ENCODE results near the gene IL25. TPM values are rescaled to one million over a fixed set of nuclear protein-coding genes. Genes with fewer than 3 reads are reported as not detected.

Gene IL25
- total RNA-seq, 4 donors from 2014 or later: not detected

- in situ Hi-C loops (cut with MboI; ENCODE audit: low pct_ligation_motif_present in 1 of 4, low pct_unique_long_range_greater_than_20kb in 1 of 4, low sequenced_read_pairs in 3 of 4): no loop called here
- Histone ChIP-seq H3K27ac (no peak overlapping the region), H3K4me1 (no peaks in the 10 kb centered on the region), H3K36me3 (no peaks in the 10 kb centered on the region), H3K9me3 (no peaks in the 10 kb centered on the region), H3K4me3 (no peak overlapping the region), H3K27me3 (peaks cover 4% of the 10 kb centered on the region)
- no peak for TF ChIP-seq EP300 (IDR thresholded peaks at IDR 0.05; ENCODE audit: low read depth)
- no peak for TF ChIP-seq POLR2AphosphoS5 (IDR thresholded peaks at IDR 0.05)
- TF ChIP-seq POLR2A (IDR thresholded peaks at IDR 0.05): no peak
- no peak for TF ChIP-seq CTCF (IDR thresholded peaks at IDR 0.05)
- no peak for DNase-seq
- WGBS, 2 donors (ENCODE audit: low coverage in 1 of 2): 49 to 59% methylated on average over 4 to 24 of the region's 25 CpGs
- intact Hi-C loops (cut with DNase I; ENCODE audit: low total_unique reads): no loop called here
Measured at GRCh38 chr14:23402296-23403138, 29.9 kb downstream of the IL25 start.

DNA sequence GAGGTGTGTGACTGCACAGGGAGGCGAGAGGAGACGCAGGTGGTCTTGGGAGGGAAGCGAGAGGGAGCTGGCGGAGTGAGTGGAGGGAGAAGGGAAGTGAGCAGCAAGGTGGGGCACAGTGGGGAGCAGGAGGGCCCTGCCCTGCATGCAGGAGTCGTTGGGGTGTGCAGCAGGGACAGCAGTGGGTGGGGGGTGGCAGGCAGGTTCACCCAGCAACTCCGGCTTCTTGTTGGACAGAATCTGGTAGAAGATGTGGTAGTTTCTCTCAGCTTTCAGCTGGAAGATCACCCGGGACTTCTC, 30.5 kb downstream of the IL25 start:
- intact Hi-C loops (cut with DNase I; ENCODE audit: low total_unique reads) (no loop called here), in situ Hi-C loops (cut with MboI; ENCODE audit: low pct_ligation_motif_present in 1 of 4, low pct_unique_long_range_greater_than_20kb in 1 of 4, low sequenced_read_pairs in 3 of 4) (no loop called here)
- H3K9me3 ChIP-seq: no peaks in the 10 kb centered on the region
- no peaks in the 10 kb centered on the region for H3K4me1 ChIP-seq
- no peak overlapping the region for H3K4me3 ChIP-seq
- peaks cover 4% of the 10 kb centered on the region for H3K27me3 ChIP-seq
- 40 to 42% methylated on average over 4 to 7 of the region's 7 CpGs for WGBS, 2 donors (ENCODE audit: low coverage in 1 of 2)
- H3K27ac ChIP-seq: no peak overlapping the region
- H3K36me3 ChIP-seq: no peaks in the 10 kb centered on the region
- no peak for DNase-seq
- TF ChIP-seq POLR2A (IDR thresholded peaks at IDR 0.05): no peak
- no peak for TF ChIP-seq EP300 (IDR thresholded peaks at IDR 0.05; ENCODE audit: low read depth)
- TF ChIP-seq CTCF (IDR thresholded peaks at IDR 0.05): no peak
- TF ChIP-seq POLR2AphosphoS5 (IDR thresholded peaks at IDR 0.05): no peak

DNA sequence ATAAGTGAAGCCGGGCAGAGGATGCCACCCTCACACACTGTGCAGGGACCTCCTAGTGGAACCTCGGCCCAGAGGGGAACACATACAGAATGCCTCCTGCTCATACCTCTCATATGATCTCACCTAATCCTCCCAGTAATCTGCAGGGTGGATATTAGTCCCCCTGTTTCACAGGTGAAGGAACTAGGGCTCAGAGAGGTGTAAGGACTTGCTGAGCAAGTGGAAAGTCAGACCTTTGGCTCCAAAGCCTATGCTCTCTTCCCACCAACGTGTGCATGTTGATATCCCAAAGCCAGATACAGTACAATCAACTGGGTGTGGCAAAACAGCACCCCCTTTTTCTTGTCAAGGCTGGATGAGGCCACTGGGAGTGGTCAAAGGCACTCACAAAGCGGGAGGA, 31.3 kb downstream of the IL25 start:
- H3K36me3 ChIP-seq: no peaks in the 10 kb centered on the region
- no peaks in the 10 kb centered on the region for H3K9me3 ChIP-seq
- TF ChIP-seq POLR2A (IDR thresholded peaks at IDR 0.05) (no peak), CTCF (IDR thresholded peaks at IDR 0.05) (no peak)
- 65% methylated on average over 4 of the region's 4 CpGs; no CpG with 5 or more reads in 1 of the 2 donors for WGBS, 2 donors (ENCODE audit: low coverage in 1 of 2)
- H3K4me1 ChIP-seq: no peaks in the 10 kb centered on the region
- intact Hi-C loops (cut with DNase I; ENCODE audit: low total_unique reads): no loop called here
- in situ Hi-C loops (cut with MboI; ENCODE audit: low pct_ligation_motif_present in 1 of 4, low pct_unique_long_range_greater_than_20kb in 1 of 4, low sequenced_read_pairs in 3 of 4): no loop called here
- DNase-seq: no peak
- H3K27me3 ChIP-seq: peaks cover 4% of the 10 kb centered on the region
- H3K4me3 ChIP-seq: no peak overlapping the region
- no peak overlapping the region for H3K27ac ChIP-seq

DNA sequence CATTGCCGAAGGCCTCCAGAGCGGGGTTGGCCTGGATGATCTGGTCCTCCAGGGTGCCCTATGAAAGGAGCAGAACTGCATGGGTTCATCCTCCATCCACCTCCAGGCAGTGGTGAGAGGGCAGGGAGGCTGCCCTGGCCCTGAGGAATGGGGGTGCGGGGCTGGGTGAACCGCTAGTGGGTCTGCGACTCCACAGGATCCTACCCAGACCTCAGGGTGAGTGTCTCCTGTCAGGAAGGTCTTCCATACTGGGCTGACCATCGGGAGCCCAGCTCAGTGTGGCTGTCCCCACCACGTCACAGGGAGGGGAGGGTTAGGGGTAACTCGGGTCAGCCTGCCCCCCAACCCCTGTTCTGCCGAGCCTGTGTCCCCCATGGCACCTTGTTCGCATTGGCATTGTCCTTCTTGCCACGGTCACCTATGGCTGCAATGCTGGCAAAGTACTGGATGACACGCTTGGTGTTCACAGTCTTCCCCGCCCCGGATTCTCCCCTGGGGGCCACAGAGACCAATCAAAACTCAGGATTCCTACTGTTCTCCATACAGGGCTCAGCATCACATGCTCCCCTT, 31.8 kb downstream of the IL25 start:
- in situ Hi-C loops (cut with MboI; ENCODE audit: low pct_ligation_motif_present in 1 of 4, low pct_unique_long_range_greater_than_20kb in 1 of 4, low sequenced_read_pairs in 3 of 4): no loop called here
- Histone ChIP-seq H3K27me3 (peaks cover 4% of the 10 kb centered on the region), H3K27ac (no peak overlapping the region), H3K36me3 (no peaks in the 10 kb centered on the region), H3K4me1 (no peaks in the 10 kb centered on the region), H3K4me3 (no peak overlapping the region), H3K9me3 (no peaks in the 10 kb centered on the region)
- WGBS, 2 donors (ENCODE audit: low coverage in 1 of 2): 85% methylated on average over 14 of the region's 14 CpGs; no CpG with 5 or more reads in 1 of the 2 donors
- TF ChIP-seq POLR2AphosphoS5 (IDR thresholded peaks at IDR 0.05): no peak
- no peak for TF ChIP-seq POLR2A (IDR thresholded peaks at IDR 0.05)
- no peak for TF ChIP-seq EP300 (IDR thresholded peaks at IDR 0.05; ENCODE audit: low read depth)
- no peak for TF ChIP-seq CTCF (IDR thresholded peaks at IDR 0.05)
- no peak for DNase-seq
- intact Hi-C loops (cut with DNase I; ENCODE audit: low total_unique reads): no loop called here
